Pericardium fibroblast (primary cell): ENCODE data around the gene PWWP3B. TPM values are rescaled to one million over a fixed set of nuclear protein-coding genes. Genes with fewer than 3 reads are reported as not detected.

Experiments
- total RNA-seq: library from RNA; depleted of rRNA; stranded (reverse); fragments of >200 nt; gene quantifications from 2 replicates; pipeline ENCODE4 v1.2.3, GENCODE V29; 2015

The PWWP3B gene
- total RNA-seq = 5.5 and 11.7 TPM in 2 replicates

DNA sequence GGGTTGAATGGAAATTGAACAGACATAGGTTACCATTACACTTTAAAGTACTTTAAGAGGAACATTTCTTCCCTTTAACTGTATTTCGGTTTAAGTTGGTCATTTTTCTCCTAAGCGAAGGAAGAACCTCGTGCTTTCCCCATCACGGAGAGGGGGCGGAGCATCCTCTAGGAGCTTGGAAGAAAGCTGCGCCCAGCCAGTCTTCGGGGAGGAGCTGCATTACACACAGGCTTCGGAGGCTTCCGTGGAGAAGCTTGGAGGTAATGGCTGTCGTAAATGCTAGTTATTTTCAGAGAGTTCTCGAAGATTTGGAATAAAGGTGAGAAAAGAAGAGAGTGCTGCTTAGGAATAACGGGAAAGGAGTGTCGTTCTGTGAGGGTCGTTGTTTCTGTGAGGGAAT lies at the start of gene PWWP3B:
PWWP3B (plus strand) TSS at position 199 of the 400 bp plus-strand sequence. CDS start 37,128 bp downstream, outside the sequence.

Other genes with a start within 250 kb of the PWWP3B start
- not detected in 2 replicates for gene SERPINA7, start 129.6 kb upstream of the PWWP3B start, total RNA-seq